NCI-H2196 treated with DMSO at 0.1 percent for 48 hours (cell line): ENCODE measurements around the gene SETBP1.
A peak's percentile ranks its signal among the peaks of the same experiment; 100 is the strongest.

Source experiments
- DNase-seq: peaks from one replicate; lab custom pipeline; 2025; ENCODE audit not compliant: unreplicated experiment; lab: John Stamatoyannopoulos, UW

Gene SETBP1

GRCh38 chr18:44921974-44922373 is 241.3 kb downstream of the SETBP1 start:
- no peak for DNase-seq

GRCh38 chr18:44922968-44923367 is 242.3 kb downstream of the SETBP1 start:
- no peak for DNase-seq

- no peak for DNase-seq
These were observed 244.3 kb downstream of the SETBP1 start for GRCh38 chr18:44924785-44925499.

- DNase-seq = no peak
These were observed 246.6 kb downstream of the SETBP1 start for GRCh38 chr18:44927127-44927849.

GRCh38 chr18:44934901-44935300 is 254.2 kb downstream of the SETBP1 start:
- no peak for DNase-seq

GRCh38 chr18:44935455-44935854 is 254.8 kb downstream of the SETBP1 start:
- no peak for DNase-seq

GRCh38 chr18:44936485-44936884 is 255.8 kb downstream of the SETBP1 start:
- no peak for DNase-seq

- no peak for DNase-seq
These were observed 257.5 kb downstream of the SETBP1 start for GRCh38 chr18:44937960-44938719.

GRCh38 chr18:44938720-44939665 is 258.3 kb downstream of the SETBP1 start:
- DNase-seq = peak; percentile 53

- no peak for DNase-seq
These were observed 260.8 kb downstream of the SETBP1 start for GRCh38 chr18:44941516-44941915.

GRCh38 chr18:44942073-44942472 is 261.4 kb downstream of the SETBP1 start:
- no peak for DNase-seq

- DNase-seq = no peak
These were observed 262.7 kb downstream of the SETBP1 start for GRCh38 chr18:44943311-44943881.

- no peak for DNase-seq
These were observed 263.8 kb downstream of the SETBP1 start for GRCh38 chr18:44944461-44944860.

GRCh38 chr18:44945888-44946401 is 265.3 kb downstream of the SETBP1 start:
- DNase-seq = peak; percentile 59

GRCh38 chr18:44946529-44947113 is 265.9 kb downstream of the SETBP1 start:
- DNase-seq = peak; percentile 59

GRCh38 chr18:44949967-44950366 is 269.3 kb downstream of the SETBP1 start:
- no peak for DNase-seq

GRCh38 chr18:44950685-44951195 is 270.1 kb downstream of the SETBP1 start:
- DNase-seq = no peak

GRCh38 chr18:44951748-44952147 is 271.1 kb downstream of the SETBP1 start:
- no peak for DNase-seq

GRCh38 chr18:44954257-44954656 is 273.6 kb downstream of the SETBP1 start:
- DNase-seq = peak; percentile 11

- no peak for DNase-seq
These were observed 275.1 kb downstream of the SETBP1 start for GRCh38 chr18:44955825-44956224.
